Neural cell (in vitro differentiated cells): ENCODE measurements around the gene MGAT4A.

Experiments
- EP300 ChIP-seq: fragments of 450-650 bp; conservative IDR thresholded peaks from 2 replicates; pipeline ENCODE4 v1.6.1; 2014; ENCODE audit warnings: antibody characterized with exemption, mild to moderate bottlenecking, moderate library complexity; ENCODE audit not compliant: poor library complexity, severe bottlenecking
- EZH2 ChIP-seq: fragments of 200-600, 300-800 bp; shearing (Covaris generic), sonication (generic); IDR thresholded peaks from 2 replicates; pipeline ENCODE4 v1.6.1; 2014; ENCODE audit warnings: antibody characterized with exemption, low read length, borderline replicate concordance, mild to moderate bottlenecking; ENCODE audit not compliant: insufficient read depth, poor library complexity, severe bottlenecking

GRCh38 chr2:98731041-98731893 lies at the start of gene MGAT4A:
- peak; percentile 20 for TF ChIP-seq EP300
- no peak for TF ChIP-seq EZH2
